H4 (cell line): ENCODE data around the gene WWC2. TPM values are rescaled to one million over a fixed set of nuclear protein-coding genes. Genes with fewer than 3 reads are reported as not detected.

ENCODE experiments used
- DNase-seq: peaks from one replicate; pipeline ENCODE4 v3.0.0-alpha.2; 2015; ENCODE audit warnings: low spot score
- total RNA-seq: library from RNA; depleted of rRNA; stranded (reverse); fragments of >200 nt; shearing (Covaris generic); gene quantifications from 2 replicates; pipeline ENCODE4 v1.2.3, GENCODE V29; 2014

Gene WWC2
- total RNA-seq, 1 experiment from 2014 or later = 10.9 TPM

DNA sequence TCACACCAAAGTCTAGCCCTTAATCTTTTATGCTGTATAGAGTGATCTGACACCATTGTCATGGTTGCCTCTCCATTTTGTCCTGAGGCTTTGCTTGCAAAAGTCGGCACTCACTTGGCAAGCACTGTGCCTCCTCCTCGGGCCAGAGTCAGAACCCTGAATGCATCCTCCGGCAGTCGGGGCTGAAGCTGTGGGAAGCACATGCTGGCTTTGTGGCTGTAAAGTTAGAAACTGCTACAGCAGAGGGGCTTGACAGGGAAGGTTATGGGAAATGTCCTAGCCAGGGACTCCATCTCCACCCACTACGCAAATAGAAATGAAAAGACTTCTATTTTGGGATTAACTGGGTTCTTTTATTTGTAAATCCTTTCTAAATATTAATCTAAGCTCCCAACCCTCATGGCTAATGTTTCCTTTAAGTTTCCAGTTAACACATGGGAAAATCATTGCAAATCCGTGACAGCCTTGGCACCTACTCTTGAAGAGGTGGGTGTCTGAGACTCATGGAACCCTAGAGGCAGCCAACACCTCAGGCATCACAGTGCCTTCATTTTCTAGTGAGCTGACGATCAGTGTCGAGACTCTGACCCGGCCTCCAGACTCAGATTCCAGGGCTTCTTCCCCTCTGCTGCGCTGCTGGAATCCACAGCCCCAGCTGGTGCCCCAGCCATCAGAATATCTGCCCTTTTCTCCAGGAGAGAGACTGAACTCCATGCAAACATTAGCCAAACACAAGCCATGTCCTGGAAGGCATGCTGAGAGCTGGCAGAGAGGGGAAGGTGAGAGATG, 231.1 kb downstream of the WWC2 start:
- no peak for DNase-seq

GRCh38 chr4:183330841-183331240, 231.8 kb downstream of the WWC2 start:
- DNase-seq = no peak

GRCh38 chr4:183332447-183332846, 233.4 kb downstream of the WWC2 start:
- no peak for DNase-seq

DNA sequence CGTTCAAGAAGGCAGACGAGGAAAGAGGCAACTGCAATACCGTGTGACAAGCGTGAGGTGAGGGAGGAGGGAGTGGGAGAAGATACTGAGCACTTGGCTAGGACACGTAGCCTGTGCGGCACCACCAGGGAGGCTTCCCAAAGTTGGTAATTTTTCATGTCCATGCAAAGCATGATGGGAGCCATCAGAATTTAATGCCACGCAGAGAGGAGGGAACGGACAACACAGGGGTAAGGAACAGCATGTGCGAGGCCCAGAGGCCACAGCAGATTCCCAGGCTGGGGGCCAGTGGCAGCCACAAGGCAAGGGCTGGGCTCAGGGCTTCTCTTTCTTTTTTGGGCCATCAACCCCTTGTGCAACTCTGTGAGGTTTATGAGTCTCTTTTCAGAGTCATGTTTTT, 234.1 kb downstream of the WWC2 start:
- DNase-seq = no peak

DNA sequence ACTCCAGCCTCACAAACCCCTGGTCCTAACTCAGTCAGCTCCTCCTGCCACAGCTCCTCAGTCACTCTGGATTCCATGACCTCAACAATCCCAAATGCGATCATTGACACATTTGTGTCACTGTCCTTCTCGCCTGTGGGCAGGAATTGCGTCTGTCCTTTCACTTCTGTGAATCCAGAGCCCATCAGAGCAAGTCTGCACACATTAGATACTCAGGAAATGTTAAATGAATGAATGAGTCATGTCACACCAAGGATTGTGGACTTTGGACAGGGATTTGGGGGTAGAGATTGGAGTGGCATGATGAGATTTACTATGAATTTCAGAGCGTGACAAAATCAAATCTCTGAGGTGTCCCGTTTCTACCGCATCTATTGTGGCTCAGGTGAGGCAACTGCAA, 234.9 kb downstream of the WWC2 start:
- peak; percentile 77 for DNase-seq

DNA sequence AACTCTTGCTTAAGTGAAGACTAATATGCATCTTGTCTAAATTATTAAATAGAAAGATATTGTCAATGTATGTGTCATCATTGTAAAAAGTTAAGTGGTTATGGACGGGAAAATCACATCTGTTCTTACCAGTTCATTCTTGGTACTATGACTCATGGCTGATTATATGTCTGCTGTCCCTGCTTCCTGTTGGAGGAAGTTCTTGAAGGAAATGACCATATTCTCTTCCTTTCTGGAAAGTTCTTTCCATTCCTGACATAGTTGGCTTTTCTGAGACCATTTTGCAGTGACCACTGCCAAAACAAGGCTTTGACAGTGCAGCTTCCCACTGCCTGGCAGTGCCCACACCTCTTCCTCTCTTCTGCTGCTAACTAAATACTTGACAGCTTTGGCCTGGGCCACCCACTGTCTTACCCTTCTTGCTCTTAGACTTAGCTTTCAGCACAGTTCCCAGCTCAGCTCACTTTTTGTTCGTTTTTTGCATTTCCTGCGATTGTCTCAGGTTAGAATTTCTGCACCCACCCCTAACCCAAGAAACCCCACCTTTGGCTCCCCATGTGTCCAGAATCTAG, 236.4 kb downstream of the WWC2 start:
- peak; percentile 91 for DNase-seq

- DNase-seq = no peak
Observed at GRCh38 chr4:183337349-183337748, 238.3 kb downstream of the WWC2 start.

DNA sequence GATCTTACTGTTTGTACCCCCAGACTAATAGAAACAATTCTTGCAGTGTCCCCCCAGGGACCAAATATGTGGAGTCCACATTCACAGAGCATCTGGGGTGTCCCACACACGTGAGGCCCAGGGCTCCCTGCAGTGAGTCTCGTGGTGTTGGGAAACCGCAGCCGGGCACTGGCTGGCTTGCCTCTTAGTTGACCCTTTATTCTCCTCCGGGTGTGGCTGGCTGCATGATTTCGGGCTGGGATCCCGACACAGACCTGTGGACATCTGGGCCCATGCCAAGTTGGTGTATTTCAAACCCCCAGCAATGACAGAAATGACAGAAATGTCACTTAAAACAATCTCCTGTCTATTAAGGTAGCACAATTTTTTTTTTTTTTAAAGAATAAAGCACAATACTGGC, 238.8 kb downstream of the WWC2 start:
- DNase-seq = peak; percentile 71

GRCh38 chr4:183342541-183343533, 243.8 kb downstream of the WWC2 start:
- no peak for DNase-seq

DNA sequence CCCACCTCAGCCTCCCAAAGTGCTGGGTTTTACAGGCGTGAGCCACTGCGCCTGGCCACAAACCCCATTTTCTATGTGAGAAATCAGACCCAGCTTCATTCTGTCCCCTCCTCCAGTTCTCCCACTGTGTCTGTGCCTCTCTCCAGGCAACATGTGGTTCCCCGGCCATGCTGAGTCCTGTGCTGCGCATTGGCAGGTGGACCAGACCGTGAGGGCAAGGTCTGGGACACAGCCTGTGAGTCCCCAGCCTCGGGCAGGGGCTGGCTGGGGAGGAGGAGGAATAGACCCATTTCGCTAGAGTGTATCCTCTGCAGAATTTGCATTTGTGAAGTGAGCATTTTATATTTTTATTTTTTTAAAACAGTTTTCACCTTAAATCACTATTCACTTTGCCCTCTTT, 244.7 kb downstream of the WWC2 start:
- DNase-seq = no peak

- DNase-seq = no peak
Observed at GRCh38 chr4:183344523-183345255, 245.6 kb downstream of the WWC2 start.

DNA sequence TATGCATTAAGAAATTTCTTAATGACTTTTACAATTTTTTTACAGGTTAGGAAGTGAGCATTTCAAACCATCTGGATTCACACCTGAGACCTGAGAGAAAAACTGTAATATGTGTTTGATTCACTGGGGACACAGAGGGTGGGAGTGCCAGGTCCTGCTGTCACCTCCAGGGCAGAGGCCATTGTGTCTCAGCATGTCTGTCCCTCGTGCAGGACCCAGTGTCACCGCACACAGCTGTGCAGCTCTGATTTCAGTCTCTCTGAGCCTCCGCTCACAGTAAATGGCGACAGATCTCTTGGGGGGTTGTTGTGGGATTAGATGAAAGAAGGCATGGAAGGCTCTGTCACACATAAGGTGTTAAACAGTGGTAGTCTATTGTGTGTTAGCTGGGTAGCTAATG, 246.2 kb downstream of the WWC2 start:
- no peak for DNase-seq

DNA sequence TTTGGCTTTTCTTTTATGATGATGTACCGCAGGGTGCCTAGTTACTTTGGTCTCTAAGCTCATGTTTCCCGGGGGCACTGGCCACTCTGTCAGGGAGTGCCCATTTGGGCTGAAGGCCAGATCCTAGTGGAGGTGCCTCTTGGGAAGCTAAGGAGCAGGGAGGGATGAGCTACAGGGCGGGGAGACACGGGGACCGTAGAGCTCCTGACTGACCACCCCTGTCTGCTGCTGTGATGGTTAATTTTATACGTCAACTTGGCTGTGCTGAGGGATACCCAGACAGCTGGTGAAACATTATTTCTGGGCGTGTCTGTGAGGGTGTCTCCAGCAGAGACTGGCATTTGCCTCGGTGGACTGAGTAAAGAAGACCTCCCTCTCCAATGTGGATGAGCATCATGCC, 248.1 kb downstream of the WWC2 start:
- no peak for DNase-seq

DNA sequence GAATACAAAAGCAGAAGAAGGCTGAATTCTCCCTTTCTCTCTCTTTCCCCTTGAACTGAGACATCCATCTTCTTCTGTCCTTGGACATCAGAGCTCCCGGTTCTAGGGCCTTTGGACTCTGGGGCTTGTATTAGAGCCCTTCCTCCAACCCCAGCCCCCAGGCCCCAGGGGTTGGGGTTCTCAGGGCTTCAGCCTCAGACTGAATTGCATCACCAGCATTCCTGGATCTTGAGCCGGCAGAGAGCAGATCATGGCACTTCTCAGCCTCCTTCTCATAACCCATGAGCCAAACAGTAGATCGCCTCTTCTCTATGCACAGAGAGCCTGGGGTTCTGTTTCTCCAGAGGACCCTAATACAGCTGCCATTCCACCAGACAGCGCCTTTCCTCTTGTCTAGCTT, 248.5 kb downstream of the WWC2 start:
- no peak for DNase-seq

DNA sequence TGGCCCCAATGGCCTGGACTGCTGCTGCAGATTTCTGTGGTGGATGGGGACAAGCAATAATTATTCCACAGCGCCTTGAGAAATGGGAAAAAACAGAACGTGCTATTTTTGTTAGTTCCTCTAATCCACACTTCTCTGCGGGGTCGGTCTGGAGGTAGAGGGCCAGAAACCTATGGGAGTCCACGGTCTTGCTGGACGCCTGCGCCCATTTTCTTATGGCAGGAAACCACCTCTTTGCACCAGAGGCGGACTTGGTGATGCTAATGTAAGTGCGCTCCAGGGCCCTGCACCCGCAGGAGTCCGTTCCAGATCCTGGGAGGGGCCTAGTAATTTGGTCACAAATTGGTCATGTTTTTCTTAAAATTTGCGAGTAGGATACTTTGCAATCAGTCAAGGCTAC, 249.1 kb downstream of the WWC2 start:
- DNase-seq = no peak

DNA sequence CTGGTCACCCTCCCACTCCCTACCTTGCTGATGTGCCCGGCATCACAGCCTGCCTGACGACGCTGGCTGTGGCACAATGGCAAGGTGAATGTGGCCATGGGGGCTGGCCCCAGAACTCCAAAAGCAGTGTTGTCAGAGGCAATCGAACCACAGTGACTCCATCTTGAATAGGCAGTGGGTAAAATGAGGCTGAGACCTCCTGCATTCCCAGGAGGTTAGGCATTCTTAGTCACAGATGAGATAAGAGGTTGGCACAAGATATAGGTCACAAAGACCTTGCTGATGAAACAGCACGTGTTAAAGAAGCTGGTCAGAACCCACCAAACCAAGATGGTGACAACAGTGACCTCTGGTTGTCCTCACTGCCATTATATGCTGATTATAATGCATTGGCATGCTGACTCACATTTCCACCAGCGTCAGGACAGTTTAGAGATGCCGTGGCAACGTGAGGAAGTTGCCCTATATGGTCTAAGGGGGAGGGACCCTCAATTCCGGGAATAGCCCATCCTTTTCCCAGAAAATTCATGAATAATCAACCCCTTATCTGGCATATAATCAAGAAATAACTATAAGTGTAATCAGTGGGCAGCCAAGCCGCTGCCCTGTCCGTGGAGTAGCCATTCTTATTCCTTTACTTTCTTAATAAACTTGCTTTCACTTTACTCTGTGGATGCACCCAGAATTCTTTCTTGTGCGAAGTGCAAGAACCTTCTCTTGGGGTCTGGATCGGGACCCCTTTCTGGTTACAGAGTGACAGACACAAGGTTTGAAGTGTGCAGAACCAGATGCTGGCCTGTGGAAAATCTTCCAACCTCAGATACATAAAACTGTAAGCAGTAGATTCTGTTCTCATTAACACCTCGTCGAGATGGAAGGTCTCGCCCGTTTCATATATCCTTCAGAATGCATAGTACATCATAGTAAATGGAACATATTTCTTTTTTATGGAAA, 249.9 kb downstream of the WWC2 start:
- peak; percentile 99 for DNase-seq

DNA sequence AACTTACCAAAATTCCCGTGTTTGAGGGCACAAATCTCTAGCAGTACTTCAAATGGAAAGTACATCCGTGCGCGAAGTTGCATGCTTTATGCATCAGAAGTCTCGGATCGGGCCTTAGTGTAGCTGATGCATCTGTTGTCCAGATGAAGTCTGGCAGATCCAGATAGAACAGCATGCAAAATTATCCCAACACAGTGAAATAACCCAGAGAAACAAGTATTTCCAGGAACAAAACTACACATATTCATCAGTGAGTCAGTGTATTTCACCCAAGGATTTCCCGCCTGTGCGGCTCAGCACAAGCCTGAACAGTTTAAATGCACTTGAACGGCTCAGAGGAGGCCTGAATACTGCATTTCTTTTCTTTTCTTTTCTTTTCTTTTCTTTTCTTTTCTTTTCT, 250.6 kb downstream of the WWC2 start:
- no peak for DNase-seq

DNA sequence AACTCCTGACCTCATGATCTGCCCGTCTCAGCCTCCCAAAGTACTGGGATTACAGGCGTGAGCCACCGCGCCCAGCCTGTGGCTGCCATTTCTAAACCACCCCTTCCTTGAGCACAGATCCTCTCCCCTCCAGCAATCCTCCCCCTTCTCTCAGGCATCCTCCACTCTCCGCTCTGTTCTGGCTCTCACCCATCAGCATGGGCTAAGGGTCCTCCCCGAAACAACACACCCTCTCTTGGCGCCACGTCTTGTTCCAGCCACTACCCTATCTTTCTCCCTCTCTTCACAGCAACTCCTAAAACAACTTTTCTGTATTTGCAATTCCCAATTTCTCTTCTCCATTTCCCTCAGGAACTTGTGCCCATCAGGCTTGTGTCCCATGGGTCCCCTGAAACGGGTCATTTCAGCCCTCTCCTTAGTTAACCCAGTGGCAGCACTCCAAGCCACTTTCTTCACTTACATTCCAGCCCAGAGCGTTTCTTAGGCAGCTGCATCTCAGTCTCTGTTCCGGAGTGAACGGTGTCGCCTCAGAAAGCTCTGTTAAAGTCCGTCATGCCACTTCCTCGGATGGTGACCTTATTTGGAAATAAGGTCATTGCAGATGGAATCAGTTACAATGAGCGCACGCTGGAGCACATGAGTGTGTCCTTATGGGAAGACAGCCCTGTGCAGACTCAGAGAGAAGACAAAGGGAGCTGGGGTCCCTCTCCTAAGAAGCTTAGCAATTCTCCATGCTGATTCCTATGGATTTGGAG, 251.4 kb downstream of the WWC2 start:
- DNase-seq = no peak

DNA sequence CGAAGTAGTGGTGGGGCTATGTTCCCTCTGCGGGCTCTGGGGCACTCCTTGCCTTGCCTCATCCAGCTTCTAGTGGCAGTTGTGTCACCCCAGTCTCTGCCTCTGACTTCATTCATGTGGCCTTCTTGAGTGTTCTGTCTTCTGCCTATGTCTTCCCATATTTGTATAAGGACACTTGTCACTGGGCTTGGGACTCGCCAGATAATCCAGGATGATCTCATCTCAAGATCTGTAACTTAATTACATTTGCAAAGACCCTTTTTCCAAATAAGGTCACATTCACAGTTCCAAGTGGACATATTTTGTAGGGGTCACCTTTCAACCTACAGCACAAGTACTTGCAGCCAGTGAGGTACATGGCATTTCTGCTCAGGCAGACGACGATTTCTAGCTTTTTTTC, 253.5 kb downstream of the WWC2 start:
- no peak for DNase-seq

GRCh38 chr4:183353557-183353956, 254.5 kb downstream of the WWC2 start:
- DNase-seq = no peak
